Endodermal cell (in vitro differentiated cells): ENCODE data around the gene WDR38. TPM values are rescaled to one million over a fixed set of nuclear protein-coding genes. Genes with fewer than 3 reads are reported as not detected.
"Not testable (repeated sequence)": the region's sequence is repeated elsewhere in the genome, so short reads cannot be mapped to it uniquely, and the experiment has no call there.

Source experiments
- DNase-seq: peaks from one replicate; pipeline ENCODE4 v3.0.0-alpha.2; 2017
- H3K27ac ChIP-seq: 2 replicates; pipeline ENCODE4 v1.5.1; 2013; ENCODE audit warnings: mild to moderate bottlenecking, low read depth, low read length, moderate library complexity
- H3K27me3 ChIP-seq: 2 replicates; pipeline ENCODE4 v1.6.1; 2013; ENCODE audit warnings: mild to moderate bottlenecking, low read length, moderate library complexity; ENCODE audit not compliant: insufficient read depth, control insufficient read depth, poor library complexity, severe bottlenecking
- H3K36me3 ChIP-seq: 2 replicates; pipeline ENCODE4 v1.7.0; 2013; ENCODE audit warnings: mild to moderate bottlenecking, low read length, moderate library complexity; ENCODE audit not compliant: control insufficient read depth, insufficient read depth
- H3K4me1 ChIP-seq: one replicate; pipeline ENCODE4 v1.7.0; 2013; ENCODE audit warnings: low read length; ENCODE audit not compliant: control insufficient read depth, insufficient read depth
- H3K4me3 ChIP-seq: 2 replicates; pipeline ENCODE4 v1.5.1; 2013; ENCODE audit warnings: mild to moderate bottlenecking, low read length, moderate library complexity
- H3K9ac ChIP-seq: 2 replicates; pipeline ENCODE4 v1.6.1; 2013; ENCODE audit warnings: mild to moderate bottlenecking, low read length, moderate library complexity; ENCODE audit not compliant: poor library complexity, severe bottlenecking; ENCODE audit errors: extremely low read depth
- H3K9me3 ChIP-seq: 2 replicates; pipeline ENCODE4 v1.6.1; 2013; ENCODE audit warnings: mild to moderate bottlenecking, low read length, moderate library complexity; ENCODE audit not compliant: control insufficient read depth
- H3K27ac Mint-ChIP-seq: 2 replicates; pipeline ENCODE4 v1.8.0; 2020; ENCODE audit warnings: mixed read lengths
- H3K27me3 Mint-ChIP-seq: 2 replicates; pipeline ENCODE4 v1.8.0; 2021; ENCODE audit warnings: mild to moderate bottlenecking, mixed read lengths; ENCODE audit not compliant: insufficient read depth
- H3K36me3 Mint-ChIP-seq: 2 replicates; pipeline ENCODE4 v1.8.0; 2020; ENCODE audit warnings: low read depth, mixed read lengths
- H3K4me1 Mint-ChIP-seq: 2 replicates; pipeline ENCODE4 v1.8.0; 2020; ENCODE audit warnings: mixed read lengths
- H3K4me3 Mint-ChIP-seq: 2 replicates; pipeline ENCODE4 v1.8.0; 2020; ENCODE audit warnings: mild to moderate bottlenecking, moderate library complexity, mixed read lengths
- H3K9me3 Mint-ChIP-seq: 2 replicates; pipeline ENCODE4 v1.8.0; 2020; ENCODE audit warnings: mild to moderate bottlenecking, mixed read lengths
- WGBS, 2 experiments: methylation state at CpG; one replicate each; pipeline versions ENCODE4 v1.1.5 to v1.1.7; 2013; ENCODE audit warnings: missing lambda C conversion rate in 2 of 2, mixed read lengths in 1 of 2; ENCODE audit not compliant: insufficient coverage in 1 of 2, insufficient read length in 1 of 2; 5-methylcytosine and 5-hydroxymethylcytosine counted together
- total RNA-seq, 2 donors: library from RNA; stranded (reverse); fragmentation: NEBNext Ultra II Directional in 1 of 2; extraction: Animal tissue kit (Norgen Biotek cat#: 25700) in 1 of 2; gene quantifications; 2 replicates in 1 of 2; 3 replicates in 1 of 2; pipeline ENCODE4 v1.2.1, GENCODE V29; 2021
- TF ChIP-seq, protein P1 (sequence below): fragments of 200-600 bp; sonication (generic); conservative IDR thresholded peaks from 2 replicates; pipeline ENCODE4 v1.5.0; 2021; ENCODE audit warnings: antibody characterized with exemption, mild to moderate bottlenecking

WDR38 gene
- total RNA-seq, 2 donors from 2014 or later = not detected

- peak overlapping the region; percentile 60 for H3K27ac Mint-ChIP-seq
- no peak overlapping the region for H3K9ac ChIP-seq
These were observed 18.7 kb upstream of the WDR38 start for GRCh38 chr9:124834591-124834990.

DNA sequence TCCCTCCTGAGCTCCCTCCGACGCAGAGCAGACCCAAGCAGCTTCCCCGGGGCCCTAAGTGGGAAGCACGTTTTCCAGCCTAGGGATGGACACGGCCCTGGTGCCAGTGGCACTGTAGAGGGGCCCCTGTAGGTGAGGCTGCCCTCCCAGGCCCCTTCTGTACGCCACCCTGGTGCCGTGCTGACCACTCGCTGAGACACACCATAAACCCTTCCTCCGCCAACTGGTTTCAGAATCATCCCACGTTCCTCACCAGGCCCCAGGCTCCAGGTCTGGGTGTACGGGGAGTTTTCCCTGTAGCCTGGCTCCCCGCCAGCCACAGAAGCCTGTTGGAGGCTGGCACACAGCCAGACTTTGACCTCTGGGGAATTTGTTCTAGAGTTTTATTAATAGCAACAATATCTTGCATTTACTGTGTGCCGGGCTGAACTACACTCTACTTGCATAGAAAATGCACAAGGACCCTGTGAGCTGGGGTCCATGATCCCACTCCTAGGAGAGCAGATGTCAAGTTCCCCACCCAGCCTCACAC is 18.2 kb upstream of the WDR38 start:
- Histone ChIP-seq H3K36me3 (no peaks in the 10 kb centered on the region), H3K9me3 (no peaks in the 10 kb centered on the region), H3K27ac (no peak overlapping the region), H3K4me3 (no peak overlapping the region), H3K4me1 (peaks cover 3% of the 10 kb centered on the region), H3K27me3 (no peaks in the 10 kb centered on the region), H3K9ac (no peak overlapping the region)
- H3K36me3 Mint-ChIP-seq = no peaks in the 10 kb centered on the region
- no peaks in the 10 kb centered on the region for H3K9me3 Mint-ChIP-seq
- H3K4me3 Mint-ChIP-seq = no peak overlapping the region
- H3K27ac Mint-ChIP-seq = no peak overlapping the region
- WGBS, 2 experiments = 88 to 96% methylated on average over 4 to 13 of the region's 13 CpGs
- peaks cover 3% of the 10 kb centered on the region for H3K4me1 Mint-ChIP-seq
- no peaks in the 10 kb centered on the region for H3K27me3 Mint-ChIP-seq
- DNase-seq = no peak
- TF ChIP-seq, protein P1, sequence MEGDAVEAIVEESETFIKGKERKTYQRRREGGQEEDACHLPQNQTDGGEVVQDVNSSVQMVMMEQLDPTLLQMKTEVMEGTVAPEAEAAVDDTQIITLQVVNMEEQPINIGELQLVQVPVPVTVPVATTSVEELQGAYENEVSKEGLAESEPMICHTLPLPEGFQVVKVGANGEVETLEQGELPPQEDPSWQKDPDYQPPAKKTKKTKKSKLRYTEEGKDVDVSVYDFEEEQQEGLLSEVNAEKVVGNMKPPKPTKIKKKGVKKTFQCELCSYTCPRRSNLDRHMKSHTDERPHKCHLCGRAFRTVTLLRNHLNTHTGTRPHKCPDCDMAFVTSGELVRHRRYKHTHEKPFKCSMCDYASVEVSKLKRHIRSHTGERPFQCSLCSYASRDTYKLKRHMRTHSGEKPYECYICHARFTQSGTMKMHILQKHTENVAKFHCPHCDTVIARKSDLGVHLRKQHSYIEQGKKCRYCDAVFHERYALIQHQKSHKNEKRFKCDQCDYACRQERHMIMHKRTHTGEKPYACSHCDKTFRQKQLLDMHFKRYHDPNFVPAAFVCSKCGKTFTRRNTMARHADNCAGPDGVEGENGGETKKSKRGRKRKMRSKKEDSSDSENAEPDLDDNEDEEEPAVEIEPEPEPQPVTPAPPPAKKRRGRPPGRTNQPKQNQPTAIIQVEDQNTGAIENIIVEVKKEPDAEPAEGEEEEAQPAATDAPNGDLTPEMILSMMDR = no peak

More at GRCh38 chr9:124834591-124834990, 18.7 kb upstream of the WDR38 start:
- H3K27me3 ChIP-seq = no peaks in the 10 kb centered on the region
- H3K9me3 Mint-ChIP-seq = no peaks in the 10 kb centered on the region
- TF ChIP-seq, protein P1 = no peak
- H3K4me3 Mint-ChIP-seq = no peak overlapping the region
- H3K9me3 ChIP-seq = no peaks in the 10 kb centered on the region
- peaks cover 3% of the 10 kb centered on the region for H3K4me1 ChIP-seq
- H3K27me3 Mint-ChIP-seq = no peaks in the 10 kb centered on the region
- H3K27ac ChIP-seq = no peak overlapping the region
- peak; percentile 56 for DNase-seq
- H3K36me3 ChIP-seq = no peaks in the 10 kb centered on the region
- H3K36me3 Mint-ChIP-seq = no peaks in the 10 kb centered on the region
- H3K4me3 ChIP-seq = no peak overlapping the region
- 81 to 83% methylated on average over 5 to 7 of the region's 7 CpGs for WGBS, 2 experiments
- H3K4me1 Mint-ChIP-seq = peaks cover 6% of the 10 kb centered on the region

- 72% methylated on average over 4 of the region's 5 CpGs; no CpG with 5 or more reads in 1 of the 2 experiments for WGBS, 2 experiments
- H3K4me3 Mint-ChIP-seq, H3K27ac ChIP-seq, H3K4me3 ChIP-seq, H3K9me3 Mint-ChIP-seq, H3K27me3 Mint-ChIP-seq, H3K4me1 Mint-ChIP-seq, H3K9ac ChIP-seq, H3K9me3 ChIP-seq, H3K27me3 ChIP-seq, H3K27ac Mint-ChIP-seq, H3K36me3 Mint-ChIP-seq, DNase-seq, H3K36me3 ChIP-seq, H3K4me1 ChIP-seq: not testable (repeated sequence)
These were observed 15.1 kb upstream of the WDR38 start for GRCh38 chr9:124838132-124838531.

- H3K36me3 Mint-ChIP-seq, H3K9me3 ChIP-seq, H3K27me3 ChIP-seq, H3K27ac Mint-ChIP-seq, H3K4me1 ChIP-seq, DNase-seq, H3K27ac ChIP-seq, H3K4me3 Mint-ChIP-seq, H3K4me3 ChIP-seq, H3K9ac ChIP-seq, H3K36me3 ChIP-seq, H3K27me3 Mint-ChIP-seq, H3K4me1 Mint-ChIP-seq, H3K9me3 Mint-ChIP-seq: not testable (repeated sequence)
- 94 to 98% methylated on average over 17 to 40 of the region's 52 CpGs for WGBS, 2 experiments
These were observed 14.5 kb upstream of the WDR38 start for GRCh38 chr9:124838567-124839275.
